BJ (cell line): ENCODE data around the gene AMZ2. TPM values are rescaled to one million over a fixed set of nuclear protein-coding genes. Genes with fewer than 3 reads are reported as not detected.

Source experiments
- CTCF ChIA-PET: fragments of 350-600 bp; formaldehyde crosslinking; extraction: SDS; loops from one replicate; lab custom pipeline; 2021; ENCODE audit warnings: antibody characterized with exemption, inconsistent platforms; lab: Yijun Ruan, JAX
- POLR2A ChIA-PET: fragments of 300-600 bp; sonication (Branson Sonifier 250); formaldehyde crosslinking; extraction: SDS; loops from one replicate; lab custom pipeline; 2021; ENCODE audit warnings: antibody characterized with exemption; lab: Charles Lee
- DNase-seq: peaks from one replicate; pipeline ENCODE4 v3.0.0-alpha.2; 2011; ENCODE audit warnings: low read depth
- H3K27me3 ChIP-seq: 2 replicates; pipeline ENCODE4 v1.6.0; 2011; ENCODE audit warnings: low read length; ENCODE audit not compliant: control insufficient read depth, insufficient read depth
- H3K36me3 ChIP-seq: 2 replicates; pipeline ENCODE4 v1.5.1; 2011; ENCODE audit warnings: low read length; ENCODE audit not compliant: control insufficient read depth, insufficient read depth
- H3K4me3 ChIP-seq: 2 replicates; pipeline ENCODE4 v1.5.1; 2011; ENCODE audit warnings: low read depth, mild to moderate bottlenecking, control low read depth, low read length
- polyA plus RNA-seq: library from polyadenylated mRNA; depleted of rRNA; stranded (reverse); fragments of >200 nt; gene quantifications from 2 replicates; pipeline ENCODE4 v1.2.3, GENCODE V29; 2011
- TF ChIP-seq, protein P1 (sequence below): IDR thresholded peaks from 2 replicates; pipeline ENCODE4 v1.5.1; 2011; ENCODE audit warnings: low read depth, mild to moderate bottlenecking, control low read depth, inconsistent platforms, low read length, moderate library complexity; ENCODE audit not compliant: insufficient read depth

Gene AMZ2
- polyA plus RNA-seq, 1 experiment: 52.0 TPM

GRCh38 chr17:68293490-68294195, 45.8 kb downstream of the AMZ2 start:
- ChIA-PET CTCF (no interaction called here), POLR2A (no interaction called here)
- peaks cover 12% of the 10 kb centered on the region for H3K27me3 ChIP-seq

DNA sequence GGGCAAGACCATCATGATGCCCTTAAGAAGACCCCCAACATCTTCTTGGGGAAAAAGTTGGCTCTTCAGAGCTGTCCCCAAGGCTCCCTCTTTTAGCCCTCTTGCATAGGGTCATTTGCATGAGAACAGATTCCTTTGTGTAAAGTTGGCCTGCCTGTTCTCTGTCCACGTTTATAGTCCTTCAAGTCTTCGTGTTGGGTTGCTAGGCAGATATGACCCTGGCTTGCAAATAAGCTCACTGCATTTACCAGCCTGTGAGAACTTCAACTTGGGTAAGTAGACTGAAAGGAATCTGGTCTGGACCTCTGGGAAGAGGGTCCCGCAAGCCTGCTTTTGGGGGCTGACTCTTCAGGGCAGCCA, 46.3 kb downstream of the AMZ2 start:
- H3K36me3 ChIP-seq: no peaks in the 10 kb centered on the region
- TF ChIP-seq, protein P1, sequence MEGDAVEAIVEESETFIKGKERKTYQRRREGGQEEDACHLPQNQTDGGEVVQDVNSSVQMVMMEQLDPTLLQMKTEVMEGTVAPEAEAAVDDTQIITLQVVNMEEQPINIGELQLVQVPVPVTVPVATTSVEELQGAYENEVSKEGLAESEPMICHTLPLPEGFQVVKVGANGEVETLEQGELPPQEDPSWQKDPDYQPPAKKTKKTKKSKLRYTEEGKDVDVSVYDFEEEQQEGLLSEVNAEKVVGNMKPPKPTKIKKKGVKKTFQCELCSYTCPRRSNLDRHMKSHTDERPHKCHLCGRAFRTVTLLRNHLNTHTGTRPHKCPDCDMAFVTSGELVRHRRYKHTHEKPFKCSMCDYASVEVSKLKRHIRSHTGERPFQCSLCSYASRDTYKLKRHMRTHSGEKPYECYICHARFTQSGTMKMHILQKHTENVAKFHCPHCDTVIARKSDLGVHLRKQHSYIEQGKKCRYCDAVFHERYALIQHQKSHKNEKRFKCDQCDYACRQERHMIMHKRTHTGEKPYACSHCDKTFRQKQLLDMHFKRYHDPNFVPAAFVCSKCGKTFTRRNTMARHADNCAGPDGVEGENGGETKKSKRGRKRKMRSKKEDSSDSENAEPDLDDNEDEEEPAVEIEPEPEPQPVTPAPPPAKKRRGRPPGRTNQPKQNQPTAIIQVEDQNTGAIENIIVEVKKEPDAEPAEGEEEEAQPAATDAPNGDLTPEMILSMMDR: no peak
- no peak for DNase-seq
- CTCF ChIA-PET: no interaction called here
- no peak overlapping the region for H3K4me3 ChIP-seq
- peaks cover 12% of the 10 kb centered on the region for H3K27me3 ChIP-seq
- POLR2A ChIA-PET: no interaction called here

More at GRCh38 chr17:68293490-68294195, 45.8 kb downstream of the AMZ2 start:
- TF ChIP-seq, protein P1: no peak
- Histone ChIP-seq H3K36me3 (no peaks in the 10 kb centered on the region), H3K4me3 (no peak overlapping the region)
- DNase-seq: no peak

GRCh38 chr17:68294617-68295016, 46.8 kb downstream of the AMZ2 start:
- CTCF ChIA-PET: no interaction called here
- no peak for DNase-seq
- H3K36me3 ChIP-seq: no peaks in the 10 kb centered on the region
- no peak overlapping the region for H3K4me3 ChIP-seq
- POLR2A ChIA-PET: no interaction called here
- TF ChIP-seq, protein P1: no peak
- H3K27me3 ChIP-seq: peaks cover 12% of the 10 kb centered on the region

DNA sequence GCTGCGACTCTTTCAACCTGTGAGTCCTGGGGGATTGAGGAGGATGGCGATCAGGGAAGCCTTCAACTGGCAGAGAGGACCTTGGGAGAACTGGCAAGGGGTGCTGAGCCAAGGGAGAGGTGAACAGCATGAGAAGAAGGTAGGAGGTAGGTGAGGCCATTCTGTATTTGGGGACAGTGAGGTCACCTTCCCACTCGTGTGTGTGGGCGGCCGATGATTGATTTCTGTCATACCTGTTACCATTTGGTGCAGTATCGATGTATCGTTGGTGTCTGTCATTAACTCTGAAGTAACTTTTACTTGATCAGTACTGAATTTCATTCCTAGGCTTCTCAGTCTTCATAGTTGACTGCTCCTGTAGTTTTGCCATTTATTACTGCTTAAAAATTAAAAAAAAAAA, 47.2 kb downstream of the AMZ2 start:
- H3K36me3 ChIP-seq: no peaks in the 10 kb centered on the region
- ChIA-PET CTCF (no interaction called here), POLR2A (no interaction called here)
- TF ChIP-seq, protein P1: no peak
- no peak for DNase-seq
- peaks cover 12% of the 10 kb centered on the region for H3K27me3 ChIP-seq
- no peak overlapping the region for H3K4me3 ChIP-seq

DNA sequence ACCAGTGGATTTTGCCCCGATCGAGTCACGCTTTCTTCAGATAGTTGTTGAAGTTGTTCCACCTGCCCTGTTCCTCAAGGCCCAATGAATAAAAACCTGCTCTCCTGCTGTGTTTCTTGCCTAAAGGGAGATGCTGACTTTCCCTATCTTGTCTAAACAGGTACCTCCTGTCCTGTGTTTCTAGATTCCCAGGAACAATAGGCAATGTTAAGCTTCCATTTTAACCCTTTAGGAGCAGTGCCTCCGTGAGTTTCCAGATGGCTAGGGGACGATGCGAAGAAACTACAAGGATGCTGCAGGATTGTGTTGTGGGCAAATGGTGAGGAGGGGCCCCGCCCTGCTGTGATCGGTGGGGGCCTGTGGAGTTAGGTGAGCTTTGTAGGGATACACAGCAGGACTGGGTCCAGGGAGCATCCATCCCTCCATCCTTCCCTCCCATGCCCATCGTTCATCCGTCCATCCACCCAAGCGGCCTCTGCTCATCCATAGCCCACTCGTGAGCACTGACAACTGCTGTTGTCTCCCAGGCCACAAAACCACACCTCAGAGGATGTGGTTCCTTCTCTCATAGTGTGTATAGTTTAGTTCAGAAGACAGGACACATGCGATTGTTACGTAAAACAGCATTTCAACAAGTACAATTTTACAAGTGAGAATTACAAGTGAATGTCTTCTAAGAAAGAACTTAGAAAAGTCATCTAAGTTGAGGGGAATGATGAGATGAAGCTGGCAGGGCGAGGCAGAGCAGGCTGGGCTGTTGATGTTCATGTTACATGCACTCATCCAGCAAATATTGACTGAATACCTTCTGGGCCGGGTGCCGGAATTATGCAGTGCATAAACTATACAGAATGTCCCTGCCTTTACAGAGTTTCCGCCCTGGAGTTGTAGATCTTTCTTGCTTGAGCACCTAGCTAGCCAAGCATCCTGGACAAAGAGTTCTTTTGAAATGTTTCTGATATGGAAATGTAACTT, 48.7 kb downstream of the AMZ2 start:
- TF ChIP-seq, protein P1: no peak
- CTCF ChIA-PET: interaction anchor here (1.2 kb wide), 1 partner anchor 10 kb away, joined by 3 read pairs; no protein-coding TSS in a partner anchor
- Histone ChIP-seq H3K36me3 (no peaks in the 10 kb centered on the region), H3K4me3 (no peak overlapping the region), H3K27me3 (peaks cover 10% of the 10 kb centered on the region)
- no peak for DNase-seq
- POLR2A ChIA-PET: no interaction called here
